GM19099 (cell line): Measurements from ENCODE around the gene NELL2.

ENCODE experiments used
- POLR2A ChIP-seq: IDR thresholded peaks from 3 replicates; pipeline ENCODE4 v1.6.1; 2011; ENCODE audit warnings: low read depth; ENCODE audit not compliant: insufficient read length; ENCODE audit errors: extremely low read depth

The NELL2 gene

DNA sequence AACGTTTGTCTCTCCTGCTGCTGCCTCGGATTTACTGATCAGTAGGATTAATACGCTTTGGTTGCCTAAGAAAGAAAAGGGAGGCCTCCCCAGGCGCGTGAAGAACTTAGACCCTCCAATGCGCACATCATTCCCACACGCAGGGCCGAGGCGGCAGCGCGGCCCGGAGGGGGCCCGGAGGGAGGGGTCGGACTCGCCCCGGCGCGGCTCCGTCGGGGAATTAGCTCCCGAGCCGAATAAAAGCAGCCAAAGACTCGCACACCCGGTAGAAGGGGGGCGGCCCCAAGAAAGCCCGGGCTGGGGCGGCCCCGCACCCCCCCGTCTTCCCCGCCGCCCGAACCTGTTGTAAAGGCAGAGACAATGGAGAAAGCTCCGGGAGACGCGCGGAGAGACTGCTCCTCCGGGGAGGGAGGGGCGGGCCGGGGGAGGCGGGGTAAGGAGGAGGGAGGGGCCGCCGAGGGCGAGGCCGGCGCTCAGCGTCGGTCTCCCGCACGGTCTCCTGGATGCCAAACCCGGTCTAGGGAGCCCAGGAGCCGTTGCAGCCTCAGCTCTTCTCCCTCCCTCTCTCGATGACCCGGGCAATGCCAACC is at the start of gene NELL2:
TSS of gene NELL2 (minus strand) at position 362 of the 590 bp plus-strand sequence. CDS start 446 bp downstream, outside the sequence.
- no peak for TF ChIP-seq POLR2A

DNA sequence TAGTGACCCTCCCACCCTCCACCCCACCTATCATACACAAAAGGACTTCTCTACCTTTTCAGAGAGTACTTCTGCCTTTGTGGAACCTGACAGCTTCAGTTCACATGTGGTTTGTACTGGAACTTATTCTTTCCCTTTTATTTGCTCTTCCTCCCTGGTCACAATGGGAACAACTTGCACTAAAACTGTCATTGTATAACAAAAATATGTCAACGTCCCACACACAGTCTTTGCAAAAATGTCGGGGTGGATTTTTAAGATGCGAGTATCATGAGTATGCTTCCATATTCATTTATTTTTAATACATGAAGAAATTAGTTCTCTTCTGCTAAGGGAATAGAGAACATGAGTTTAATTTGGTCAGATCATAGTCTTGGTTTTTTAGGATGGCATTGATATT is 45.6 kb upstream of the NELL2 start:
- no peak for TF ChIP-seq POLR2A

DNA sequence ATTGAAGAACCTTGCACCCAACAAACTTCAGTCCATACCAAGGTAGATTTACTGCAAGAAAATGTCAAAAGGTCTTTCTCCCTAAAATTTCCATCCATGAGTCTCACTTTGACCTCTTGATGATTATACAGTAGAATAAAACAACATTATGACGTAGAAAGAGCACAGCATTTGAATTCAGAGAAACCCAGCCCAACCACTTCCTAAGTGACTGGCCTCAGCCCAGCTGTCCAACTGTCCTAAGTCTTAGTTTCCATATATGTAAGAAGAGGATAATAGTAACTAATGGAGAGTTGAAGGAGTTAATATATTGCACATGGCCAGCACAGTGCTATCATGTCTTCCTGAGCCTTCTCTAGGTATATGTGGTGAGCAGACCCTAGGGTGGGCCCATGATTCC is 41.0 kb upstream of the NELL2 start:
- no peak for TF ChIP-seq POLR2A

DNA sequence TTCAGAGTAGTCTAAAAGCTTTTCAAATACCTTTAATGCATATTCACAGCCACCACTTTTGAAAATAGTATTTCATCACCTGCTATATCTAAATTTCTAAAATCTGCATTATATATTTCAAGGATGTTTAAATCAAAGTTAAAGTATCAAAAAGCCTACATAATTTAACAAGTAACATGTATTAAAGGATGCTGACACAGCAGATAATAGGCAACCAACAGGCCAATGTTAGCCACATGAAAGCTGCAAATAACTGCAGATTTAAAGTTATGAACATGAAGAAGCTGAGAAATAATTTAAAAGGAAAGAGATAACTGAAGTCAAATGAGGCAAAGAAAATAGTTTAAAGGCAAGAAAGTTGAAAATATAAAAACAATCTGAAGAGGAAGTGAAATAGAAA is 39.8 kb upstream of the NELL2 start:
- TF ChIP-seq POLR2A: no peak

DNA sequence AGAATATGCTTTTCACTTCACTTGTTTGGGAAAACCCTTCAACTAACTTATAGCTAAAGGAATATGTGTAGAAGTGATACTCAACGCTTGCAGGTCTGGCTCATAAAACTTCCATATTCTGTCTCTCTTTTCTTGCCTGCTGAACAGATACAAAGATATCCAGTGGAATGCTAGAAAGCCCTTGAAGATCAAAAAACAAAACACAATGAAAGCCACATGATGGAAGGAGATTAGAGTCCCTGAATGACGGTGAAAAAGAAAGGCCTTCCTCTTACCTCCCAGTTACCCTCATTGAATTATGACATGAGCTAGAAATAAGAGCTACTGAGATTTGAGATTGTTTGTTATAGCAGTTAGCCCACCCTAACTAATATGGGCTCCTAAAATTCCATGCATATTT is 28.2 kb upstream of the NELL2 start:
- TF ChIP-seq POLR2A: no peak

- no peak for TF ChIP-seq POLR2A
These were observed 13.8 kb upstream of the NELL2 start for GRCh38 chr12:44889926-44890325.

DNA sequence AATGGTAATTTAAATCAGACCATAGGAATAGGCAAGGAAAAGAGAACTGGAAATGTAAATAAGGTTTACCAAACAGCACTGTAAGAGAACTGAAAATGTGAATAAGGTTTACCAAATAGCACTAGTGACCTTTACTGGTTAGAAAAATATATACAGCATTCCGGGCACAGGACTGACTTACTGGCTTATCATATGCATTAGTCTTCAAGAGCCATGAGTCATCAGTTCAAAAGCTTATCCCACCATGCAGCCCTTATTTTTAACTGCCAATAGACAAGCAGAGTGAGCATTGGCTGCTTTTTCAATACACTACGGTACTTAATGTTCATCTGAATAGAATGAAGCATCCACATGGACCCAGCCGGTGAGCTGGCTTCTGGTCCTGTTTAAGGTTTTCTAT is 13.0 kb upstream of the NELL2 start:
- TF ChIP-seq POLR2A: no peak

GRCh38 chr12:44885902-44886301 is 9.8 kb upstream of the NELL2 start:
- no peak for TF ChIP-seq POLR2A

DNA sequence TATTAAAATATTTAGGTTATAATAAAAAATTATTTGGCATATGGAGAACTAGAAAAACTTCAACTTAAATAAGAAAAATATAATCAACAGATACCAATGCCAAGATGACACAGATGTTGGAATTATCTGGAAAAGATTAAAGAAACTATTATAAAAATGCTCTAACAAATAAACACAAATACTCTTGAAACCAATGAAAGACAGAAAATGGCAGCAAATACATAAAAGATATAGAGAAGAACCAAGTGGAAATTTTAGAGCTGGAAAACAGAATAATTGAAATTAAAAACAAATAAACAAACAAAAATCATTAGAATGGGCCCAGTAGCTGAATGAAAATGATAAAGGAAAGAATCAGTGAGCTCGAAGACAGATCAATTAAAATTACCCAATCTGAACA is 5.1 kb upstream of the NELL2 start:
- no peak for TF ChIP-seq POLR2A

- no peak for TF ChIP-seq POLR2A
These were observed 662 bp upstream of the NELL2 start for GRCh38 chr12:44876544-44877410.

DNA sequence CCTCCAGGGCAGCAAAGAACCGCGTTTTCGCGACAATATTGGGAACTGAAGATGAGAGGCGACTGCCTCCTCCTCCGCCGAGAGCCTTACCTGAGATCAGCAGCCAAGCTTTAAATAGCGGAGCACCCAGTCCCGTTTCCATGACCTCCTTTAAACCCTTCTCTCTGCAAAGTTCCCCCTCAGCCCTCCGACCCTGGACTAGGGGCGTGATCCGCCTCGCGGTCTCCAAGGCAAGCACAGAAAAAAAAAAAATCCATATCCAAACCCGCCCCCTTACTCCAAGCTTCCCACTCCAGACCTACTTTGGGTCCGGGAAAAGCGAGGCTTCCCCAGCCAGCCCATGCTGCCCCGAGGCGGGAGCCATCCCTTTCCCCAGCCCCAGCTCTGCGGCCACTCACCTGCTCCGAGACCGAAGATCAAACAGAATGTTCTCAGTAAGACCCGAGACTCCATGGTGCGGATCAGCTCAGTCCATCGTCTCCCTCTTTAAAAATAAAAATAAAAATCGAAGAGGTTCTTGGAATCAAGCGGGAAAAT is 630 bp downstream of the NELL2 start:
- no peak for TF ChIP-seq POLR2A

DNA sequence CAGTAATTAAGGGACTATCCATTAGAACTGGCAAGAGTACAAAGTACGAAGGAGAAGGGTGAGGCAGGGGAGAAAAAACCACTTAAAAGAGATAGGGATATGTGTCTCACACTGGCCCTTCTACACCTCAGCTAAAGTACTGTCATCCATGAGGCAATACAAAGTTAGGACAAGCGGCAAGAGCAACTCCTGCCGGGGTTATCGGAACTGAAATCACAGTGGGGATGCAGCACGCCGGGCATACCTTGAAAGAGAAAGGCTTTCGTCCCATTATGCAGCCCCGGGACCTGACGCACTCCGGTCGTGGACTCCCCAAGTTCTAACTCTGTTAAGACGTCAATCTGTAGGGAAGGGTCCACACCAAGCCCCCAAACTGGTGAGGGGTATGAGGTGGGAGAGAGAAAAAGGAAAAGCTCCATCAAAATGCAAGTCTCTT is 1.1 kb downstream of the NELL2 start:
- no peak for TF ChIP-seq POLR2A

GRCh38 chr12:44873898-44874297 is 2.2 kb downstream of the NELL2 start:
- TF ChIP-seq POLR2A: no peak

- TF ChIP-seq POLR2A: no peak
These were observed 6.6 kb downstream of the NELL2 start for GRCh38 chr12:44869503-44869902.

GRCh38 chr12:44863867-44864266 is 12.2 kb downstream of the NELL2 start:
- no peak for TF ChIP-seq POLR2A
